EH (cell line): ENCODE measurements around the gene MCFD2.

Experiments used
- DNase-seq: peaks from one replicate; pipeline ENCODE4 v3.0.0-alpha.2; 2015; ENCODE audit warnings: low read depth

MCFD2 gene

GRCh38 chr2:46902465-46902864, 13.1 kb downstream of the MCFD2 start:
- DNase-seq: no peak

DNA sequence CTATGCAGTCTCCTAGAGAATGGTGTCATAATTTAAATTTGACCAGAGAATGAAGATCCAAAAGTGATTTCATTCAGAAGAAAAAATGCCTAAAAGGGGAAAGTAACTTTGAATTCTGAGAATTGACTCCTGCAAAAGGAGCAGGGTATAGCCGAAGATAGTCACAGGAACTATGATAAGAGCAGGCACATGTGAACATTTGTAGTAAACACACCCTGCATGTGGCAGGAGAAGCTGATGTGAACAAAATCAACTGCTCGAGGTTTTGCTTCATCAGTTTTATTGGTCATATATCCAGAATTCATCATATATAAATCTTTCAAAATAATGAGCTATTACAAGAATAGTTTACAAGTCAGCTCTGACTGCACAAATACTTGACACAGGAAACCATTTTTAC, 14.0 kb downstream of the MCFD2 start:
- no peak for DNase-seq

DNA sequence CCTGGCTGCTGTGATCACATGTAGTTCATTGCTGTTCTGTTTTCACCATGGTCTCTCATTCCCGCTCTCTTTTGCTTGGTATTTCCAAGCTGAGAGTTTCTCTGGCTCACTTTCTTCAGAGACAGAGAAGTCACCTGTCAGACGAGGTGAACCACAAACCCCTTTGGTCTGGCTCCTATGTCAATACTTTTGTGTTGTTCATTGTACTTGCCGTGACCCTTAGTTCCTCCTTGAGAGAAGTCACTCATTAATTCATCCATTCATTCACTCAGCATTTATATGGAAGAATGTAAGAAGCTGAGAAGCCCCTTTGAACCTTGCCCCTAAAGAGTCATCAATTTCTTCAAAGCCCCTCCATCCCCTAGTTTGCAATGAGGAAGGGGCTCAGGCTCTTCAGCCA, 15.2 kb downstream of the MCFD2 start:
- DNase-seq: no peak

DNA sequence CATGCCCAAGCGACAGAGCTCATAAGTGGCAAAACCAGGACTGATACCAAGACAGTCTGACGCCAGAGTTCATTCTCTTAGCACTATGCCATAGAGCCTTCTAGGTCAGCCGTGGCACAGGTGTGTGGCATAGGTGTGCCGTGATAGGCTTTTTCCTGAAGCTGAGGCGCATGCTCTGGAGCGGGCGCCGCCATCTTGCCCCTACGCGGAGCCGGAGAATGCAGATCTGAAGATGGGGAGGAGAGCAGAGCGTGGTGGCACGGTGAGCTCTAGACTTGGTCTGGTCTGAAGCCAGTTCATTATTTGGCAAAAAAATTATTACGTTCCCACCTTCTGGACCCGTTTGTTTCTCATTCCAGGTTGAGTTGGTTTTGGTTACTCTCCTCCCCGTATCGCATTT, 16.6 kb downstream of the MCFD2 start:
- DNase-seq: no peak

- no peak for DNase-seq
These were observed 17.6 kb downstream of the MCFD2 start for GRCh38 chr2:46898024-46898423.

DNA sequence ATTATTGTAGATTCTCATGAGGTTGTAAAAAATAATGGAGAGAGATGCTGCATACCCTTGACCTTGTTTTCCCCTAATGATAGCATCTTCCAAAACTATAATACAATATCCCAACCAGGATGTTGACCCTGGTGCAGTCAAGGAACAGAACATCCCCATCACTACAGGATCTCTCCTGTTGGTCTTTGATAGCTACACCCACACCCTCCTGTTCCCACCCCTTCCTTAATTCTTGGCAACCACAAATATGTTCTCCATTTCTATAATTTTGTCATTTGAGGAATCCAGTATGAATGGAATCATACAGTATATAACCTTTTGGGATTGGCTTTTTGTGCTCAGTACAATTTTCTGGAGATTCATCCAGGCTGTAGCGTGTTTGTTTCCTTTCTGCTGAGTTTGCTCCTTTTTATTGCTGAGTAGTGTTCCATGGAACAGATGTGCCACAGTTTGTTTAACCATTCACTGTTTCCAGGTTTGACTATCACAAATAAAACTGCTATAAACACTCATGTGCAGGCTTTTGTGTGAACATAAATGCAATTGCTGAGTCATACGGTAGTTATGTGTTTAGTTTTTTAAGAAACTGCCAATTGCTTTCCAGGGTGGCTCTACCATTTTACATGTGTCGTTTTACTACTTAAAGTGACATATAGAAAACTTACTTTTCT, 22.2 kb downstream of the MCFD2 start:
- peak; percentile 65 for DNase-seq

GRCh38 chr2:46891956-46892553, 23.6 kb downstream of the MCFD2 start:
- DNase-seq: no peak

DNA sequence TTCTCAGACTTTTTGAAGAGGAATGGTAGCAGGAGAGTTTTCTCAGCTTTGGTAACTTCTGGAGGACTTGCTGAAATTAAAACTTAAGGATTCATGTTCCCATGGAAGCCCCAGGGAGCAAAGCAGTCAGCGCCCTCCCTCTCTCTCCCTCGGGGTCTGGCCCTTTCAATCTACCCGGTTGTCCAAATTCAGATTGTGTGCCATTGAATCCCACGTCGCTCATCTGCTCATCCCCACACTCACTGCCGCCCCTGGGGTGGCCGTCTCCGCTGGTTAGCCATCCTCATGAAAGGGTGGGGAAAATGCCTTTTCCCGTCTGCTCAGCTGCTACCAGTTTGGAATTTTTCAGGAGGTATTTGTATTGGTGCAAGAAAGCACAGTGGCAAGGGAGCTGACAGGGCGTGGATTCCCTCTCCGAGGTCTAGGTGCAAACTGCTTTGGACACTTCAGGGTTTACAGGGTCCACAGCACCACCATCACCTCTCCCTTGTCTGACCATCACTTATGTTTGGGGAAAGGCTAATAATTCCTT, 27.1 kb downstream of the MCFD2 start:
- DNase-seq: peak; percentile 13

GRCh38 chr2:46887028-46887885, 28.3 kb downstream of the MCFD2 start:
- peak; percentile 84 for DNase-seq

DNA sequence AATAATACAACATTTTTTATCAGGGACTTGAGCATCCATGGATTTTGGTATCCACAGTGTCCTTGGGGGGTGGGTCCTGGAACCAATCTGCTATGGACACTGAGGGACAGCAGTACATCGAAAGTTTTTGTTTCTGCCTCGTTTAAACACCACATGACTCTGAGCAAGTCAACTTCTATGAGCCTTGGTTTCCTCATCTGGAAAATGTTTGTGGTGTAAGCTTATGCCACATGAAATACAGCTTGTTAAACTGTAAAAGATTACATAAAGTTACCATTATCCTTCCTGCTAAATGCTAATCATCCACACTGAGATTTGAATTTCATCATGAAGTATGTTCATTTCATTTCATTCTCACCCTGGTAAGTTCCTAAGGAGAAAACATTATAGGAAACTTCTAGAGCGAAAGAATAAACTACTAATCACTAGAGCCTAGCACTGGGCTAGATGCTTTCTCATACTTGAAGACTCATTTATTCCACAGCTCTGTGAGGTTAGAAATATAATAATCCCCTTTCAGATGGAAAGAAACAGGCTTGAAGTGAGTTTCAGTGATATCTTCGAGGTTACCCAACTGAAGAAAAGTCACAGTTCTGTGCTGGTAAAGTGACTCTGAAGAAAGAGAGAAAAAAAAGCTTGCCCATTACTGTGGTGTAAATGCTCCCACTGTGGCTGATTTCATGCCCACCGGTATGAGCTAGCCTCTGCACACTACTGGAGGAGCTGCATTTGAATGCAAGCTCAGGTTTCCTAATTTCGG, 29.2 kb downstream of the MCFD2 start:
- DNase-seq: no peak

DNA sequence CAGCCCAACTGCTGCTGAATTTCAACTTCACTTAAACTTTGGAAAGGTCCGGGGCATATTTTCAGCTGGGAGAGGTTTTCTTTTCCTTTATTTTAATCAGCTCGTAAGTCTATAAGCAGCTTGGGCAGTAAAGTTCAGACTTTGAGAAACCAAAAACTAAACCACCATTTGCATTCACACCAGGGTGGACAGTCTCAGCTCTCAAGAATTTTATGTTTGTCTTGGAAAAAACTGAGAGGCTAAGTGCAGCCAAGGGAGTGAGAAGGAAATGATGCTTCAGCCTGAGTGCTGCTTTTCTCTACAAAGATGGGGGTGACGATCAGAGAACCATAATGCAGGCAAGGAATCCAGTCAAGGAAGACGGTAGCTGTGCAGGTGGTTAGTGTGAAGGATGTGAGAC, 30.2 kb downstream of the MCFD2 start:
- peak; percentile 90 for DNase-seq

- DNase-seq: no peak
These were observed 36.1 kb downstream of the MCFD2 start for GRCh38 chr2:46879511-46879910.

GRCh38 chr2:46878886-46879285, 36.7 kb downstream of the MCFD2 start:
- peak; percentile 79 for DNase-seq

GRCh38 chr2:46878240-46878877, 37.2 kb downstream of the MCFD2 start:
- DNase-seq: no peak

DNA sequence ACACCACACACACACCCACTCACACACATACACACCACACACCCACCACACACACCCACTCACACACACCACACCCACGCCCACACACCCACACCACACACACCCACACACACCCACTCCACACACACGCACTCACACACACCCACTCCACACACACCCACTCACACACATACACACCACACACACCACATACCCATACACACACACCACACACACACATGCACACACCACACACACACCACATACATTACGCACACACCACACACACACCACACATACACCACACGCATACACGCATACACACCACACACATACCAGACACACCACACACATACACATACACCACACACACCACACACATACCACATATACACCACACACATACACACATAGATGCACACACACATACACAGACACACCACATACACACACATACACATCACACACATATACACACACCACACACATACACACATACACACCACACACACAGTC, 37.9 kb downstream of the MCFD2 start:
- no peak for DNase-seq

DNA sequence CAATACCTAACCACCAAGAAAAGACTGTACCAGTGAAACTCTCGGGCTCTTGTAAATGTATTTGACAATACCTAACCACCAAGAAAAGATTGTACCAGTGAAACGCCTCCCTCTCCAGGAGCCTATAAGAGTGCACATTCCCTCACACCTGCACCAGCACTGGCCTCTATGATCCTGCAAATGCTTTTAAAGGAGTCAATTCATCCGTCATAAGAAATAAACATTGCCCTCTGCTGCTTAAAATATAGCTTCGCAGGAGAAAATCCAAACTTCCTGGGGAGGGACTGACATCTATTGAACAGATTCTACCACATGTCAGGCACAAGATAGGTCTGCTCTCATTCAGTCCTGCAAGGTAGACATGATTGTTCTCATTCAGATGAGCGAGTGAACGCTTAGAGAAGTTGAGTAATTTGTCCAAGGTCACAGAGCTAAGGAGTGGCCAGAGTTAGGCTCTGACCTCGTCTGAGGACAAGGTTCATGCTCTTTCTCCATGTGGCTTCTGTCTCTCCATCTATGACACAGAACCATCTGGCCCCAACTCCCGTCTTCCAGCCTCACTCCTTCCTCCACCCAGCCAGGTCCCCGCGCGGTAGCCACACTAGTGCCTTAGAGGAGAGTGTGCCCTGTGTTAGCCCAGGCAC, 38.7 kb downstream of the MCFD2 start:
- peak; percentile 84 for DNase-seq

- peak; percentile 67 for DNase-seq
These were observed 39.5 kb downstream of the MCFD2 start for GRCh38 chr2:46875962-46876689.

GRCh38 chr2:46875226-46875899, 40.2 kb downstream of the MCFD2 start:
- no peak for DNase-seq

GRCh38 chr2:46874236-46874929, 41.2 kb downstream of the MCFD2 start:
- DNase-seq: peak; percentile 92
